ENCODE measurements around the gene ZBTB32. TPM values are rescaled to one million over a fixed set of nuclear protein-coding genes. Genes with fewer than 3 reads are reported as not detected.

Gene ZBTB32
- total and polyA plus RNA-seq, 2 experiments from 2014 or later, result 0.65 TPM; not detected in 1

DNA sequence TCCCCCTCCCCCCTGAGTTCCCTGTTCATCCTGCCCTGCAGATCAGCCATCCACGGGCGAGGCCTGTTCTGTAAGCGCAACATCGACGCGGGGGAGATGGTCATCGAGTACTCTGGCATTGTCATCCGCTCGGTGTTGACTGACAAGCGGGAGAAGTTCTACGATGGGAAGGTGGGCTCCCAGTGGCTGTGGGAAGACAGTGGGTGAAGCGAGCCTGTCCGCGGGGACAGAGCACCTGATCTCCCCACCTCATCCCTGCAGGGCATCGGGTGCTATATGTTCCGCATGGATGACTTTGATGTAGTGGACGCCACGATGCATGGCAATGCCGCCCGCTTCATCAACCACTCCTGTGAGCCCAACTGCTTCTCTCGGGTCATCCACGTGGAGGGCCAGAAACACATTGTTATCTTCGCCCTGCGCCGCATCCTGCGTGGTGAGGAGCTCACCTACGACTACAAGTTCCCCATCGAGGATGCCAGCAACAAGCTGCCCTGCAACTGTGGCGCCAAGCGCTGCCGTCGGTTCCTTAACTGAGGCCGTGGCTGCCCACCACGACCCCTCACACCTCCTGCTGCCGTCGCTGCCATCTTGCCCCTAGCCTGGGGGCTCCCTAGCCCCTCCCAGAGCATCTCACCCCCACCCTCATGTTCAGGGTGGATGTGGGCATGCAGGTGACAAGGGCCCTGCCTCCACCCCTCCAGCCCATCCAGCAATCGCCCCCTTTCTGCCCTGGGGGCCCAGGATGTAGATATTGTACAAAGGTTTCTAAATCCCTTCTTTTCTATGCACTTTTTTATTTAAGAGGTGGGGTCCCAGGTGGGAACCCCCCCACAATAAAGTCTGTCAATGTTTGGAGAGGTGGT lies 33.9 kb downstream of the ZBTB32 start (continued):
- TF ChIP-seq REST (IDR thresholded peaks at IDR 0.05; ENCODE audit: unreplicated experiment), result no peak
- TF ChIP-seq JUNB (IDR thresholded peaks at IDR 0.05; ENCODE audit: unreplicated experiment), result no peak
- TF ChIP-seq NANOG (IDR thresholded peaks at IDR 0.05; ENCODE audit: borderline replicate concordance), result no peak
- no peak for TF ChIP-seq CTCF (conservative IDR thresholded peaks at IDR 0.05; ENCODE audit: low read depth in 2 of 2)
- no peak for TF ChIP-seq ZNF331 (CRISPR knock-in tag; IDR thresholded peaks at IDR 0.05; ENCODE audit: low read depth)
- TF ChIP-seq CREB1 (CRISPR knock-in tag; IDR thresholded peaks at IDR 0.05; ENCODE audit: low read depth), result no peak
- TF ChIP-seq STAT1 (IDR thresholded peaks at IDR 0.05; ENCODE audit: unreplicated experiment), result no peak
- no peak for TF ChIP-seq POLR2AphosphoS5 (IDR thresholded peaks at IDR 0.05; ENCODE audit: low read depth)

DNA sequence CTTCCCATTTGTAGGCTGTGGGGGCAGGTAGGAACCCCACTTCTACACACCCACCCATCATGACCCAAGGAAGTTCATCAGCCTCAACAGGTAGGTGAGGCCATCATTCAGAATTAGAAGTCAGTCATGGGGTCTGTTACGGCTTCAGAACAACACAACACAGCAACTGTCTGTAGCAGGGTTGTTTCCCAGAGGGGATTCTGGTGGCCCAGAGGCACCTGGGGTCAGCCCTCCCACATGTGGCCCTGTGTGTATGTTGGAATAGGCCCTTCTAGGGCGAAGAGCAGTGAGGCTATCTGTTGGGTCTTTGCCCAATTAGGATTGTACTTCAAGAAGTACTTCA lies 34.5 kb downstream of the ZBTB32 start:
- Histone ChIP-seq H2AFZ (no peak overlapping the region), H3K4me2 (no peak overlapping the region), H3K36me3 (ENCODE audit: insufficient read depth) (peaks cover 4% of the 10 kb centered on the region; the same call in 1 of the 2 replicates), H3F3A (replicated peaks; ENCODE audit: low read depth) (peaks cover 10% of the 10 kb centered on the region), H3K79me2 (replicated peaks; ENCODE audit: insufficient read depth) (no peaks in the 10 kb centered on the region), H4K20me1 (replicated peaks; ENCODE audit: insufficient read depth) (no peaks in the 10 kb centered on the region; the same call in 1 of the 2 replicates), H3K4me1 (ENCODE audit: insufficient read depth) (peaks cover 4% of the 10 kb centered on the region; the same call in 1 of the 2 replicates), H3K27me3 (ENCODE audit: insufficient read depth) (no peaks in the 10 kb centered on the region), H3K4me3 (no peak overlapping the region), H3K27ac (ENCODE audit: low read depth) (no peak overlapping the region), H3K9me2 (ENCODE audit: insufficient read depth) (no peaks in the 10 kb centered on the region)
- no peak overlapping the region for H3K27ac Mint-ChIP-seq
- DNase-seq (ENCODE audit: low spot score), result no peak
- peaks cover 51% of the 10 kb centered on the region for H3K36me3 Mint-ChIP-seq (ENCODE audit: low read depth)
- ATAC-seq, result no peak
- no peaks in the 10 kb centered on the region; the same call in 2 of the 3 replicates for H3K9me3 Mint-ChIP-seq
- H3K4me3 Mint-ChIP-seq, result no peak overlapping the region; the same call in 2 of the 3 replicates
- peaks cover 5% of the 10 kb centered on the region for H3K4me1 Mint-ChIP-seq
- H3K27me3 Mint-ChIP-seq (ENCODE audit: insufficient read depth, low read depth, poor library complexity), result peaks cover 6% of the 10 kb centered on the region
- TF ChIP-seq EZH2 (IDR thresholded peaks at IDR 0.05; ENCODE audit: low read depth, unreplicated experiment), result no peak
- no peak for TF ChIP-seq REST (IDR thresholded peaks at IDR 0.05; ENCODE audit: unreplicated experiment)
- no peak for TF ChIP-seq EZH2phosphoT487 (IDR thresholded peaks at IDR 0.05; ENCODE audit: unreplicated experiment)
- no peak for TF ChIP-seq POLR2AphosphoS5 (IDR thresholded peaks at IDR 0.05; ENCODE audit: low read depth)
